ENCODE results near the gene PANX2. TPM values are rescaled to one million over a fixed set of nuclear protein-coding genes. Genes with fewer than 3 reads are reported as not detected.
"Not testable (repeated sequence)": the region's sequence is repeated elsewhere in the genome, so short reads cannot be mapped to it uniquely, and the experiment has no call there.

Gene PANX2
- total RNA-seq: 0.30 TPM

GRCh38 chr22:50170453-50171318 is at the start of gene PANX2:
Gene PANX2, plus strand, starts transcription at chr22:50170731. Its CDS starts 0 bp downstream, at chr22:50170731.
- no peak for DNase-seq

GRCh38 chr22:50121202-50121740 is 49.3 kb upstream of the PANX2 start:
- DNase-seq: no peak

- no peak for DNase-seq
Measured at GRCh38 chr22:50123119-50123518, 47.4 kb upstream of the PANX2 start.

GRCh38 chr22:50125029-50125428 is 45.5 kb upstream of the PANX2 start:
- no peak for DNase-seq

DNA sequence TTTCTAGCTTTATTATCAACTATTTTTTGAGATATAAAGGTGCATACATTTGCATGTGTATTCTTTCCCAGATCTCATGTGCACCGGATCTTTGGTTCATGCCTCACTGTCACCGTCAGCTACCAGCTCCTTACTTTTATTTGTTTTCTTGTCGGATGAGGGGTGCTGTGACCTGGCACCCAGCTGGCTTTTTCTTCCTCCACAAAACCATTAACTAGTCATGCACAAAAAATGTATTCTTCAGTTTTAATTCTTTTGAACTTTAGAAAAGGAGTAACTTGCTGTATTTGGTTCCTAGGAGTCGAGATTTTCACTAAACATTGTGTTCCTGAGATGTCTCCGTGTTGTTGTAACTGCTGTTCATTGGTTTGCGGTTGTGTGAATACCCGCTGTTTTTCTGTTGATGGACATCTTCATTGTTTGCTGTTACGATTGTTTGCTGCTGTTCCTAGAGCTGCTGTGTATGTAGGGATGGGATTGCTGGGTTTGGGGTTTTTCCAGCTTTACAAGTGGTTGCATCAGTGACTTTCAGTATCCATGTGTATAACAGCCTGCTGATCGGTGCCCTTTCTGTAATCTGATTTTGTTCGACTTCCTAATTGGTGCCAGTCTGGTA is 41.3 kb upstream of the PANX2 start:
- DNase-seq: no peak

DNA sequence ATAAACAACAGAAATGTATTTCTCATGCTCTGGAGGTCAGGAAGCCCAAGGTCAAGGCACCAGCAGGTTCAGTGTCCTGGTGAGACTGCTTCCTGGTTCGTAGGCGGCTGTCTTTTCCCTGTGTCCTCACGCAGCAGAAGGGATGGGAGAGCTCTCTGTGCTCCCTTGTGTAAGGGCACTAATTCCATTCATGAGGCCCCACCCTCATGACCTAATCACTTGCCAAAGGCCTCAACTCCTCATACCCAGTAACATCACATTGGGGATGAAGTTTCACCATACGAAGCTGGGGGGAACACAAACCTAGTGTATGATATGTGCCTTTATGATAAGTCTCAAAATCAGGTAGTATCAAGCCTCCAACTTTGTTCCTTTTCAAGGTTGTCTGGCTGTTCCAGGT is 38.6 kb upstream of the PANX2 start:
- DNase-seq: no peak

DNA sequence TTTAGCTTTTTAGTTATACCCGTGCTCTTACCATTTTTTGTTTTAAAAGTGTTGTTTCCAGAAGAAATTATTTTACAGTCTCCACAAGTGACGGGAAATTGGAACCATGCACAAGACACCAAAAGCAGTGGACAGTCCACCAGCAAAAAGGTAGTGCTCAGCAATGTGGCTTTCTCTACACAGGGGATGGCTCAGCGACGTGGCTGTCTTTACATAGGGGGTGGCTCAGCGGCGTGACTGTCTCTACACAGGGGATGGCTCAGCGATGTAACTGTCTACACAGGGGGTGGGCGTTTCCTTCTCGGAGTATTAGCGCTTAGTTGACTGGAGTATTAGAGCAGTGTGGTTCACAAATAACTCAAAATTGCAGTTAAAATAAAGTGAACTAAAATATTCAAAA is 36.0 kb upstream of the PANX2 start:
- DNase-seq: no peak

- no peak for DNase-seq
Measured at GRCh38 chr22:50136581-50137015, 33.9 kb upstream of the PANX2 start.

GRCh38 chr22:50137277-50137676 is 33.3 kb upstream of the PANX2 start:
- DNase-seq: not testable (repeated sequence)

GRCh38 chr22:50138041-50138440 is 32.5 kb upstream of the PANX2 start:
- no peak for DNase-seq

GRCh38 chr22:50138988-50139387 is 31.5 kb upstream of the PANX2 start:
- no peak for DNase-seq

GRCh38 chr22:50139843-50140415 is 30.6 kb upstream of the PANX2 start:
- no peak for DNase-seq

DNA sequence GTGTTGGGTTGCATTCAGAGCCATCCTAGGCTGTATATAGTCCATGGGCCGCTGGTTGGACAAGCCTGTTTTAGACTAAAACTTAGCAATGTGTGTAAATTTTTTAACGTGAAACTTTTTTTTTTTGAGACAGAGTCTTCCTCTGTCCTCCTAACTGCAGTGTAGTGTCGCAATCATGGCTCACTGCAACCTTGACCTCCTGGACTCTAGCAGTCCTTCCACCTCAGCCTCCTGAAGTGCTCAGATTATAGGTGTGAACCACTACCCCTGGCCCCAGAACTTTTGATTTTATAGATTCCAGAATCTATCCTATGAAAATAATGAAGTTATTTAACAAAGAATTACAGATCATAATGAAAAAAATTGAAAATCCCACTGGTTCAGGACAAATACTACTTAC is 29.9 kb upstream of the PANX2 start:
- no peak for DNase-seq

- no peak for DNase-seq
Measured at GRCh38 chr22:50141462-50141861, 29.1 kb upstream of the PANX2 start.

- DNase-seq: no peak
Measured at GRCh38 chr22:50141891-50142363, 28.6 kb upstream of the PANX2 start.

- DNase-seq: no peak
Measured at GRCh38 chr22:50143096-50143495, 27.4 kb upstream of the PANX2 start.

GRCh38 chr22:50144005-50144614 is 26.4 kb upstream of the PANX2 start:
- no peak for DNase-seq

DNA sequence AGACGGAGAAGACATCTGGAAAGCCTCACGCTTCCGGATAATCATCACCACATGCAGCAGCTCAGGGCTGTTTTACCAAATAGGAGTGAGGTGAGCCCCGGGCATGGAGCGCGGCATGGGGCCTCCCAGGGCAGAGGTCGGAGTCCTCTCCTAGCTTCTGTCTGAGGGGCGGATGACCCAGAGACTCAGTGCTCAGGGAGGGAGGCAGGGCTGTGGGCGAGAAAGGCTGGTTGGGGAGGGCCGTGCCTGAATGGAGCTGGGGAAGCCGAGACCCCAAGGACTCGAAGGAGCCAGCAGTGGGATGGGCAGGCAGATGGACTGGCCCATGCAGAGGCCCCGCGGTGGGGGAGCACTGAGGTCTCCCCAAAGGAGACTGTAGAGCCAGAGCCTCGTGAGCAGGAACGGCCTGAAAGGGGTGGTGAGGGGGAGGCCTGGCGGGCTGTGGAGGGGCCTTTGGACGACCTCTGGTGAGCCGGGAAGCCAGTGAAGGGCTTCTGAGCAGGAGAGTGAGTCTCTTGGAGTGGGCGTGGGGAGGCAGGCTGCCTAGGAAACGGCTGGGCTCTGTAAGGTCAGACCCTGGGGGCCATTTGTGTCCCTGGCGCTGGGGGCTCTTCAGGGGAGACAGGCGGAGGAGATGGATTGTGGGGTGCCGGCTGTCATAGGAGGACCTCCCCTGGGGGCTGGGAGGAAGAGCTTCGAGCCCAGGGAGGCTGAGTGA is 24.7 kb upstream of the PANX2 start:
- DNase-seq: no peak

DNA sequence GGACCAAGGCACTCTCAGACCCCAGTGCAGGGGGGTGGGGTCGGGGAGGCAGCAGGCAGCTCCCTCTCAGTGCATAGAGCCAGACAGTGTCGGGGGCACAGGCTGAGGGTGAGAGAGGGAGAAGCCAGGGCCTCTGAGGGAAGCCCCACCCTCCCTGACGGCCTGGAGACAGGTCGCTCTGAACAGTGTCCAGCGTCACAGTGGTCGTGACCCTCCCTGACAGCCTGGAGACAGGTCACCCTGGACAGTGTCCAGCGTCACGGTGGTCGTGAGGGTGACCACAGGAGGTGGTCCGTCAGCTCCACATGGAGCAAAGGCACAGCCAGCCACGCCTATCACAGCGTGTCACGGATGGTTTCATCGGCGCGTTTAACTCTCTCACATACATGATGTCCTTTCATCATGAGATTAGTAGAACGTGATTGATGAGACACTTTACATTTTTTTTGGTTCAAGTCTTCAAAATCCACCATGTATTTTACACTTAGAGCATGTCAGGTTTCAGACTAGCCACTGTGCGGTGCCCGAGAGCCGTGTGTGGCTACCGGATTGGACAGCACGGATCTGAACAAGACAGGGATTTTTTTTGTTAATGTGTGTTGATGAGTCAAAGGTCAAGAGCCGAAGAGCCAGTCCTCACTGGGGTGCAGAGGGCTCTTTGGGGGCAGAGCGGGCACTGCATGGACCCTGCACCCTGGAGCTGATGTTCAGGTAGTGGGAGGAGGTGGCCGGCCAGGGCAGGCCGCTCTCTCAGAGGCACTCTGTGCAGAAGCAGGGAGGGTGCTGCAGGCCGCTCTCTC is 23.9 kb upstream of the PANX2 start:
- DNase-seq: peak; percentile 71

- not testable (repeated sequence) for DNase-seq
Measured at GRCh38 chr22:50147258-50148165, 23.0 kb upstream of the PANX2 start.

All from skin of body (tissue), 2 donors.